HTERT RPE-1 (cell line): ENCODE data around the gene GPATCH2L.

Experiments used
- in situ Hi-C: fragments of 300-500 bp; cut with MboI; formaldehyde crosslinking; loops from 4 replicates; pipeline ENCODE4 v1.14.3; 2020; ENCODE audit warnings: low sequenced_read_pairs

GPATCH2L gene

DNA sequence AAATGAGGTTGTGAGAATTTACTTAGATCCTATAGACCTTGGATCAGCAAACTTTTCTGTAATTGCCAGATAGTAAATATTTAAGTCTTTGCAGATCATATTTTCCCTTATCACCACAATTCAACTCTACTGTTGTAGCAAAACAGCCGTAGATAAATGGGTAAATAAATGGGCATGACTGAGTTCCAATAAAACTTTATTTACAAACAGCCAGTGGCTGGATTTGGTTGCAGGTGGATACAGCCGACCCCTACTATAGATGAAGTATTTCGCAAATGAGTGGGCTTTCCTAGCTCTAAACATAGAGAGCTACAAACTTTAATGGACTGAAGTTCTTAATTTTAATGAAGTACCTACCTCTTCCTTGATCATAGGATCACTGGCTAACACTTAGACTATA, 100.7 kb downstream of the GPATCH2L start:
- in situ Hi-C loops, result no loop called here

DNA sequence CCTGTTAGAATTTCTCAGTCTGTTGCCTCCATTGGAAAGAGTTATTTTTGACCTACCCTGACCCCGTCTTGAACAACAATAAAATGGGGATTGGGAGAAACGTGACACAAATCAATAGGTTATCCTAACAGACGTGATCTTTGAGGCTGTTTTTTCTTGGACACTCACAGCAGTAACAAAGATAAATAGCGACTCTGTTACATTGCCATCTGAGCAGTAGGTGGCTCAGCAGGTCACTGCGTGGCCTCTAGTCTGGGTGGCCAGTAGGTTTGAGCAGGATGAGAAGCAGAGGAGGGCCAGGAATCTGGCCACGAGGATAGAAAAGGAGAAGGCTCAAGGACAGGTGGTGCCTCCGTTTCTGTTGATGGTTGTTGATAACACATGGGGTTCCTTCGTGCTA, 101.4 kb downstream of the GPATCH2L start:
- in situ Hi-C loops, result no loop called here

DNA sequence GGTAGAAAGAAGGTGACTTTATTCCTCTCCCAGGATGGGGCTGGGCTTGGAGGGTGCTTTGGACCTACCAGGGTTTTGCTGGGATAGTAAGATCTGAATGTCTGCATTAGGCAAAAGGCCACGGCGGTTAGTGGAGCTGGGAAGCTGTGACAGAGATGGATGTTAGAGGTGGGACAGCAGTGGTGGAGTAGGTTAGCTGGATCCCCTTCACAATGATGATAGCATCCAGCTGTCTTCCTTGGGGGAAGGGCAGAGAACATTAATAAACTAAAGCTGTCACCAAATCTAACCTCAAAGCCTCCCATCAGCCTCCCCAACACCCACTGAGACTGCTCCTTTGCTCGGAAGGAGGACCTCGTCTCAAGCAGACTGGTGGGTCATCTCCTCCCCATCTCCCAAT, 104.8 kb downstream of the GPATCH2L start:
- in situ Hi-C loops, result no loop called here

DNA sequence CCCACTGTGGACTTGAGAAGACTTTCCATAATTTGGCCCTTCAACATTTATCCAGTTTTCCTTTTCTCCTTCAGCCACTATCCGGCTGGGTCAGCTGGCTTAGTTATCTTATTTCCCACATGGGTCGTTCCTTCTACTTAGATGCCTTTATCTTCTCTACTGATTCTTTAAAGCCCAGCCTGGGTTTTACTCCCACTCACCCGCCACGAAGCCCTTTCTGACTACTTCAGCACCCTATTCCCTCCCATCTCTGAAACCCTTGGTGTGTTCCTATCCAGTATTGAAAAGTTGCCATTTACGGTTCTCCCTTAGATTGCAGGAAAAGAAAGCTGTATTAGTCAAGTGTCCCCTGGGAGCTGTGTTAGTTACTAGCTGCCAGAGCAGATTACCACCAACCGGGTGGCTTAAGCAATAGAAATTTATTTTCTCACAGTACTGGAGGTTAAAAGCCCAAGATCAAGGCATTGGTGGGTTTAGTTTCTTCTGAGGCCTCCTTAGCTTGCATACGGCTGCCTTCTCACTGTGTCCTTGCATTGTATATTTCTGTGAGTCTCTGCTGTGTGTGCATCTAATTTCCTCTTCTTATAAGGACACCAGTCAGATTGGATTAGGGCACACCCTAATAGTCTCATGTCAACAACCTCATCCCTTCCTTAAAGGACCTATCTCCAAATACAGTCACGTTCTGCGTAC, 105.5 kb downstream of the GPATCH2L start:
- in situ Hi-C loops, result no loop called here

DNA sequence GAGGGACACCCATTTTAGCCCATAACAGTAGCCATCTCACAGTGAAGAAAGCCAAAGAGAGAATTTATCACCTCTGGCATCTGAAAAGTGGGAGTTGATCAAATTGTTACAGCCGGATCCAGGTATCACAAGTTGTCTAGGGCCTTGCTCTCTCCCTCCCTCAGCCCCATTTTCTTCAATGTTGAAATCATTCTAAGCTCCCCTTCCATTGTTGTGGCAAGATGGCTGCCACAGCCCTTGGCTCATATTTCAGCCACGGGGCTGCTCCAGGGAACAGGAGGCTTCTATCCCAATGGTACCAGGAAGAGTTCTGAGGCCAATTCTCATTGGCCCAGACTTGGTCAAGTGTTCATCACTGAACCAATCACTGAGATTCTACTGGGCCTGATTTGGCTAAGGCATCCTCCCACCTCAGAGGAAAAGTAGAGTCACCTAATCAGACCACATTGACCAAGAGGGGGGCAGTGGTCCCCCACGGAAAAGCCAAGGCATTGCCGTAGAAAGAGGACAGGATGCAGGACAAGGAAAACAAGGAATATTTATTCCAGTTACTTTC, 106.2 kb downstream of the GPATCH2L start:
- in situ Hi-C loops, result no loop called here

DNA sequence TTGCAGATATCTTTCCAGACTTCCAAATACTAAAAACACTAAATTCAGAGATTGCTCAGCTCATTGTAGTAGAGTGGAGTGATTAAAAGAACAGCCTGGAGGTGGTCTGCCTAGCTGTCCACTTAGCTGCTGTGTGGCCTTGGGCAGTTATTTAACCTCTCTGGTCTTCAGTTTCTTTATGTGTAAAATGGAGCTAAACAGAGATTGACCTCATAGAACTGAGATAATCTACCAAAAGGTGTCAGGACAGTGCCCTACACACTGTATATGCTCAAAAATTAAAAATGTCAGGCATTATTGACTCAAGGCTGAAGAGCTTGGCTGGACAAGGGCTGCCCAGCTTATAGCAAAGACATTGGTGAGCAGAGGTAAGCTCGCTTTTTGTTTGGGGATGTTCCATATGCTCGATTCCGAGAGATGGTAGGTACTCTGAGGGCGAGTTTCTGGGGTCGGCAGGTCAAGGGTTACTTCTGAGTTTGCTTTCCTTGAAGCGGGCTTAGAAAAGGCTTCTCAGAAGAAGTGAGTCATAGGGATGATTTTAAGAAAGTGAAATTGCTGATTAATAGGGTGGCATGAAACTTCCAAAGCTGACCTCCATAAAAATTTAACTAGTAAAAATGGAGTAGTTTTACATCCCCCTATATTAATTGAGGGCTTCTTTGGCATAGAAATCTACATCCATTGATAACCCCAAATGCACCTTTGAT, 107.5 kb downstream of the GPATCH2L start:
- in situ Hi-C loops, result no loop called here

DNA sequence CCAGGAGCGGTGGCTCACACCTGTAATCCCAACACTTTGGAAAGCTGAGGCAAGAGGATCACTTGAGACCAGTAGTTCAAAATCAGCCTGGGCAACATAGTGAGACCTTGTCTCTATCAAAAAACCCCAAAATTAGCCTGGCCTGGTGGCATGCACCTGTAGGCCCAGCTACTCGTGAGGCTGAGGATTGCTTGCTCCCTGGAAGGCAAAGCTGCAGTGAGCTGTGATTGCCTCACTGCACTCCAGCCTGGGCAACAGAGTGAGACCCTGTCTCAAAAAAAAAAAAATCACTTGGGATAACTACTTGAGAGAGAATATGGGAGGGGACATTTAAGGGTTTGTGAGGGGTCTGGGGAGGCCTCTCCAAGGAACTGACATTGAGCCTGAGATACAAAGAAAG, 109.0 kb downstream of the GPATCH2L start:
- in situ Hi-C loops, result no loop called here

DNA sequence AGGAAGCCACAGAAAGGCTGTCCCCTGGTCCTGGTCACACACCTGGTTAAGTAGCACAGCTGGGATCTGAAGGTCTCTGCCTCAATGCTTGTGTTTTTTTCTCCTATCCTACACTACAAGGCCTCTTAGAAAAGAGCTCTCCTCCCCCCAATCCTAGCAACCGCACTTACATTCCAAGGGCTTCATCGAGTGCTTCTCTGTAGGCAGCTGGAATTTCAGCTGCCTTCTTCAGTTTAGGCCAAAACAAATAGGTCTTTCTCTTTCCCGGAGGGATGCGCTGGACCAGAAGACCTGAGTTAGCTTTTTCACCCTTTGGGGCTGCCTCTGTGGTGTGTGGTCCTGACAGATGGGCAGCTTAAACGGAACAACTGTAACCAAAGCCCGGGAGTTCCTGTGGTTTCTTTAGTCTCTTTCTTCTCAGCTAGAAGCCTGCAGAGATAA, 109.7 kb downstream of the GPATCH2L start:
- in situ Hi-C loops, result no loop called here

DNA sequence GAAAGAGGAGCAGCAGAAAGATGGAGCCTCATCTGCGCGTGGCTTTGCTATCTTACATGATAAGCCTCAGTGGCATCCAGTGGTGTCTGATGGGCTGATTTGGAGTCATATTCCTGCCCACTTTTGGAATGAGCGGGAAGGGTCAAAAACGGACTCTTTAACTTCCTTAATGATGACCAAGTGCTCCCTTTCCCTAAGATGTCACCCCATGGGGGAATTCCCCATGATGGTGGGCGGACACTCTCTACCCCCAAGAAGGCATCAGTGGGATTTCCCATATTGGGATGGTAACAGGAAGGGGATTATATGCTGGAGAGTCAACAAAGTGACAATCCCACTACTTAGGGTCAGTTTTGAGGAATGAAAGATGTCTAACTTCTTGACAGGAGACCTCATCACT, 110.9 kb downstream of the GPATCH2L start:
- in situ Hi-C loops, result no loop called here
